ENCODE data around the gene PTPRR. TPM values are rescaled to one million over a fixed set of nuclear protein-coding genes. Genes with fewer than 3 reads are reported as not detected.

PTPRR gene
- 0.59 and 0.85 TPM in 2 replicates for total RNA-seq (2014; rRNA removed; shearing (Covaris generic))

- DNase-seq, result peak; percentile 64
- Histone ChIP-seq H3K27me3 (ENCODE audit: control insufficient read depth, insufficient read depth, low read length) (peaks cover 10% of the 10 kb centered on the region), H3K36me3 (replicated peaks; ENCODE audit: control insufficient read depth, insufficient read depth, low read length) (no peaks in the 10 kb centered on the region), H3K4me3 (ENCODE audit: insufficient read depth, low read depth, low read length) (peak within 1 kb of the TSS; percentile 37)
These were observed at the start of gene PTPRR for GRCh38 chr12:70920251-70920851. PTPRR (minus strand) TSS chr12:70920738; CDS start chr12:70920390, 348 bp downstream.

GRCh38 chr12:70966996-70967790 is 46.7 kb upstream of the PTPRR start:
- DNase-seq, result no peak
- no peak overlapping the region for H3K4me3 ChIP-seq (ENCODE audit: insufficient read depth, low read depth, low read length)
- no peaks in the 10 kb centered on the region for H3K36me3 ChIP-seq (replicated peaks; ENCODE audit: control insufficient read depth, insufficient read depth, low read length)
- no peaks in the 10 kb centered on the region for H3K27me3 ChIP-seq (ENCODE audit: control insufficient read depth, insufficient read depth, low read length)

- Histone ChIP-seq H3K36me3 (replicated peaks; ENCODE audit: control insufficient read depth, insufficient read depth, low read length) (no peaks in the 10 kb centered on the region), H3K27me3 (ENCODE audit: control insufficient read depth, insufficient read depth, low read length) (no peaks in the 10 kb centered on the region), H3K4me3 (ENCODE audit: insufficient read depth, low read depth, low read length) (no peak overlapping the region)
- no peak for DNase-seq
These were observed 45.5 kb upstream of the PTPRR start for GRCh38 chr12:70966046-70966445.

- no peaks in the 10 kb centered on the region for H3K27me3 ChIP-seq (ENCODE audit: control insufficient read depth, insufficient read depth, low read length)
- no peaks in the 10 kb centered on the region for H3K36me3 ChIP-seq (replicated peaks; ENCODE audit: control insufficient read depth, insufficient read depth, low read length)
- no peak for DNase-seq
- no peak overlapping the region for H3K4me3 ChIP-seq (ENCODE audit: insufficient read depth, low read depth, low read length)
These were observed 44.5 kb upstream of the PTPRR start for GRCh38 chr12:70964867-70965510.

- Histone ChIP-seq H3K36me3 (replicated peaks; ENCODE audit: control insufficient read depth, insufficient read depth, low read length) (no peaks in the 10 kb centered on the region), H3K4me3 (ENCODE audit: insufficient read depth, low read depth, low read length) (no peak overlapping the region), H3K27me3 (ENCODE audit: control insufficient read depth, insufficient read depth, low read length) (no peaks in the 10 kb centered on the region)
- DNase-seq, result no peak
These were observed 42.6 kb upstream of the PTPRR start for GRCh38 chr12:70963081-70963660.

GRCh38 chr12:70962226-70962794 is 41.8 kb upstream of the PTPRR start:
- H3K27me3 ChIP-seq (ENCODE audit: control insufficient read depth, insufficient read depth, low read length), result no peaks in the 10 kb centered on the region
- no peak overlapping the region for H3K4me3 ChIP-seq (ENCODE audit: insufficient read depth, low read depth, low read length)

GRCh38 chr12:70960484-70960883 is 39.9 kb upstream of the PTPRR start:
- Histone ChIP-seq H3K4me3 (ENCODE audit: insufficient read depth, low read depth, low read length) (no peak overlapping the region), H3K36me3 (replicated peaks; ENCODE audit: control insufficient read depth, insufficient read depth, low read length) (no peaks in the 10 kb centered on the region), H3K27me3 (ENCODE audit: control insufficient read depth, insufficient read depth, low read length) (no peaks in the 10 kb centered on the region)
- no peak for DNase-seq

More at GRCh38 chr12:70962226-70962794, 41.8 kb upstream of the PTPRR start:
- no peaks in the 10 kb centered on the region for H3K36me3 ChIP-seq (replicated peaks; ENCODE audit: control insufficient read depth, insufficient read depth, low read length)
- DNase-seq, result no peak

- Histone ChIP-seq H3K27me3 (ENCODE audit: control insufficient read depth, insufficient read depth, low read length) (no peaks in the 10 kb centered on the region), H3K36me3 (replicated peaks; ENCODE audit: control insufficient read depth, insufficient read depth, low read length) (no peaks in the 10 kb centered on the region), H3K4me3 (ENCODE audit: insufficient read depth, low read depth, low read length) (no peak overlapping the region)
- no peak for DNase-seq
These were observed 34.9 kb upstream of the PTPRR start for GRCh38 chr12:70955415-70955814.

GRCh38 chr12:70950451-70950850 is 29.9 kb upstream of the PTPRR start:
- no peak overlapping the region for H3K4me3 ChIP-seq (ENCODE audit: insufficient read depth, low read depth, low read length)
- DNase-seq, result no peak
- no peaks in the 10 kb centered on the region for H3K36me3 ChIP-seq (replicated peaks; ENCODE audit: control insufficient read depth, insufficient read depth, low read length)
- no peaks in the 10 kb centered on the region for H3K27me3 ChIP-seq (ENCODE audit: control insufficient read depth, insufficient read depth, low read length)

- H3K4me3 ChIP-seq (ENCODE audit: insufficient read depth, low read depth, low read length), result no peak overlapping the region
- no peaks in the 10 kb centered on the region for H3K27me3 ChIP-seq (ENCODE audit: control insufficient read depth, insufficient read depth, low read length)
- no peak for DNase-seq
- no peaks in the 10 kb centered on the region for H3K36me3 ChIP-seq (replicated peaks; ENCODE audit: control insufficient read depth, insufficient read depth, low read length)
These were observed 28.4 kb upstream of the PTPRR start for GRCh38 chr12:70948976-70949336.

- Histone ChIP-seq H3K36me3 (replicated peaks; ENCODE audit: control insufficient read depth, insufficient read depth, low read length) (no peaks in the 10 kb centered on the region), H3K4me3 (ENCODE audit: insufficient read depth, low read depth, low read length) (no peak overlapping the region), H3K27me3 (ENCODE audit: control insufficient read depth, insufficient read depth, low read length) (no peaks in the 10 kb centered on the region)
- DNase-seq, result no peak
These were observed 27.9 kb upstream of the PTPRR start for GRCh38 chr12:70948236-70948975.

- no peaks in the 10 kb centered on the region; the same call in 1 of the 2 replicates for H3K27me3 ChIP-seq (ENCODE audit: control insufficient read depth, insufficient read depth, low read length)
- no peak for DNase-seq
- H3K36me3 ChIP-seq (replicated peaks; ENCODE audit: control insufficient read depth, insufficient read depth, low read length), result no peaks in the 10 kb centered on the region
- no peak overlapping the region for H3K4me3 ChIP-seq (ENCODE audit: insufficient read depth, low read depth, low read length)
These were observed 15.8 kb upstream of the PTPRR start for GRCh38 chr12:70936203-70936813.

GRCh38 chr12:70933133-70933532 is 12.6 kb upstream of the PTPRR start:
- DNase-seq, result no peak
- Histone ChIP-seq H3K4me3 (ENCODE audit: insufficient read depth, low read depth, low read length) (no peak overlapping the region), H3K36me3 (replicated peaks; ENCODE audit: control insufficient read depth, insufficient read depth, low read length) (no peaks in the 10 kb centered on the region), H3K27me3 (ENCODE audit: control insufficient read depth, insufficient read depth, low read length) (no peaks in the 10 kb centered on the region)

GRCh38 chr12:70929029-70929428 is 8.5 kb upstream of the PTPRR start:
- H3K4me3 ChIP-seq (ENCODE audit: insufficient read depth, low read depth, low read length), result no peak overlapping the region
- no peaks in the 10 kb centered on the region for H3K36me3 ChIP-seq (replicated peaks; ENCODE audit: control insufficient read depth, insufficient read depth, low read length)
- H3K27me3 ChIP-seq (ENCODE audit: control insufficient read depth, insufficient read depth, low read length), result no peaks in the 10 kb centered on the region
- no peak for DNase-seq

All from H7 (cell line).